Measurements from ENCODE around the gene SP100.

DNA sequence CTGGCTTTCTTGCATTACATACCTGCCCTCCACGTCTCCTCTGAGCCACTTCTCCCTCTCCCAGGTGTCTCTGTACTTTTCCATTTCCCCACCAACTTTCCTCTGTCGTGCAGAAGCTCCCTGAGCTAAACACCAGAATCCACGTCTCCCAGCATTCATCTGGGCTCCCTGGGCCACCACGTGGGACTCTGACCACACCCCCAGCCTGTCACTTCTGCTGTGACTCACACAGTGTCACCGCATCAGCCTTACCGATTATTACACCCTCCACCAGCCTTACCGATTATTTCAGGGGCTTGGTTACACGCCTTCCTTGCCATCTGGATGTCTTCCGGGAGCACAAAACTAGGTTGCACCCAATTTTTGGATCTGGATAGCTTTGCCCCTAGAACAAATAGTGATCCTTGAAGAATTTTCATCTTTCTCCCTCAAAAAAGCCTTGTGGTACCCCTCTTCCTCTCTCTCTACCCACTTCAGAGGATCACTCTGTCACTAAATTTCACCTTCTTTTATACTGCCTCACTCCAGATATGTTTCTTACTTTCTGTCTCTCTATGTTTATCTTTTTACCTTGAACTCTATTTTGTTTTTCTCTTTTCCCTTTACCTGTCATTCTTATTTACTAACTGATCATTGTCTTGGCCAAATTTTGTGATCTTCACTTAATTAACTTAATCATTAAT is 159.8 kb downstream of the SP100 start:
- TF ChIP-seq, protein P1, sequence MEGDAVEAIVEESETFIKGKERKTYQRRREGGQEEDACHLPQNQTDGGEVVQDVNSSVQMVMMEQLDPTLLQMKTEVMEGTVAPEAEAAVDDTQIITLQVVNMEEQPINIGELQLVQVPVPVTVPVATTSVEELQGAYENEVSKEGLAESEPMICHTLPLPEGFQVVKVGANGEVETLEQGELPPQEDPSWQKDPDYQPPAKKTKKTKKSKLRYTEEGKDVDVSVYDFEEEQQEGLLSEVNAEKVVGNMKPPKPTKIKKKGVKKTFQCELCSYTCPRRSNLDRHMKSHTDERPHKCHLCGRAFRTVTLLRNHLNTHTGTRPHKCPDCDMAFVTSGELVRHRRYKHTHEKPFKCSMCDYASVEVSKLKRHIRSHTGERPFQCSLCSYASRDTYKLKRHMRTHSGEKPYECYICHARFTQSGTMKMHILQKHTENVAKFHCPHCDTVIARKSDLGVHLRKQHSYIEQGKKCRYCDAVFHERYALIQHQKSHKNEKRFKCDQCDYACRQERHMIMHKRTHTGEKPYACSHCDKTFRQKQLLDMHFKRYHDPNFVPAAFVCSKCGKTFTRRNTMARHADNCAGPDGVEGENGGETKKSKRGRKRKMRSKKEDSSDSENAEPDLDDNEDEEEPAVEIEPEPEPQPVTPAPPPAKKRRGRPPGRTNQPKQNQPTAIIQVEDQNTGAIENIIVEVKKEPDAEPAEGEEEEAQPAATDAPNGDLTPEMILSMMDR (conservative IDR thresholded peaks at IDR 0.05 in 1 of 2, IDR thresholded peaks at IDR 0.05 in 1 of 2; ENCODE audit: low read depth in 1 of 2, low read length in 2 of 2): no peak
- no peak for TF ChIP-seq EZH2 (IDR thresholded peaks at IDR 0.05; ENCODE audit: low read length, missing control alignments)
